Endothelial cell of umbilical vein (primary cell): Measurements from ENCODE around the gene MRPL27. TPM values are rescaled to one million over a fixed set of nuclear protein-coding genes. Genes with fewer than 3 reads are reported as not detected.

ENCODE experiments used
- BruUV-seq: library from RNA; stranded (reverse); fragments of 400-500 nt; replicated peaks from 2 replicates; lab custom pipeline; 2021; lab: Mats Ljungman, UMichigan
- CTCF ChIA-PET: fragments of 300-600, 350-600 bp; sonication (Branson Sonifier 250); formaldehyde crosslinking; loops from one replicate; lab custom pipeline; 2021; ENCODE audit warnings: antibody characterized with exemption, inconsistent platforms; lab: Charles Lee
- POLR2A ChIA-PET: fragments of 300-600, 350-600 bp; sonication (Branson Sonifier 250); formaldehyde crosslinking; loops from one replicate; lab custom pipeline; 2021; ENCODE audit warnings: antibody characterized with exemption, inconsistent platforms; lab: Charles Lee
- DNase-seq: peaks from one replicate; pipeline ENCODE4 v3.0.0-alpha.2; 2011; ENCODE audit warnings: low read depth, low spot score
- FAIRE-seq: peaks from 2 replicates; lab custom pipeline; 2011; peaks lifted over from hg19 to GRCh38; lab: Jason Lieb, UNC
- H2AFZ ChIP-seq: 2 replicates; pipeline ENCODE4 v1.6.0; 2012; ENCODE audit warnings: low read depth, low read length, control low read depth, inconsistent platforms
- H3K27ac ChIP-seq: 2 replicates; pipeline ENCODE4 v1.5.1; 2011; ENCODE audit warnings: low read depth, mild to moderate bottlenecking, control low read depth, low read length, moderate library complexity; ENCODE audit not compliant: insufficient read depth
- H3K27me3 ChIP-seq, 2 experiments: 2 replicates each; pipeline versions ENCODE4 v1.6.0 to v1.6.1; 2011; ENCODE audit warnings: low read length in 2 of 2, mixed read lengths in 1 of 2; ENCODE audit not compliant: control insufficient read depth in 2 of 2, insufficient read depth in 2 of 2
- H3K36me3 ChIP-seq, 2 experiments: 2 replicates in 1 of 2; 3 replicates in 1 of 2; pipeline ENCODE4 v1.5.1; 2011; ENCODE audit warnings: low read length in 2 of 2, mild to moderate bottlenecking in 1 of 2, moderate library complexity in 1 of 2; ENCODE audit not compliant: control insufficient read depth in 2 of 2, insufficient read depth in 2 of 2; ENCODE audit errors: extremely low read depth in 1 of 2
- H3K4me1 ChIP-seq: 3 replicates; pipeline ENCODE4 v1.5.1; 2011; ENCODE audit warnings: mild to moderate bottlenecking, low read length; ENCODE audit not compliant: control insufficient read depth, insufficient read depth; ENCODE audit errors: extremely low read depth
- H3K4me2 ChIP-seq: 2 replicates; pipeline ENCODE4 v1.6.1; 2011; ENCODE audit warnings: low read length, control low read depth, mixed read lengths; ENCODE audit not compliant: insufficient read depth
- H3K4me3 ChIP-seq, 3 experiments: fragments of 200-600 bp in 1 of 3; sonication (generic), shearing (Covaris generic) in 1 of 3; replicated peaks in 1 of 3; 2 replicates each; pipeline ENCODE4 v1.5.1; 2011 to 2016; ENCODE audit warnings: control low read depth in 3 of 3, low read length in 3 of 3, mild to moderate bottlenecking in 2 of 3, inconsistent platforms in 1 of 3, low read depth in 1 of 3, moderate library complexity in 1 of 3; ENCODE audit not compliant: insufficient read depth in 1 of 3
- H3K79me2 ChIP-seq: 2 replicates; pipeline ENCODE4 v1.6.0; 2012; ENCODE audit warnings: low read length, inconsistent platforms; ENCODE audit not compliant: control insufficient read depth, insufficient read depth
- H3K9ac ChIP-seq: replicated peaks from 2 replicates; pipeline ENCODE3; 2011; ENCODE audit warnings: low read length, control low read depth; ENCODE audit not compliant: insufficient read depth; ENCODE audit errors: extremely low read depth
- H3K9me1 ChIP-seq: replicated peaks from 3 replicates; pipeline ENCODE4 v1.6.0; 2011; ENCODE audit warnings: mild to moderate bottlenecking, low read length; ENCODE audit not compliant: control insufficient read depth, insufficient read depth; ENCODE audit errors: extremely low read depth
- H3K9me3 ChIP-seq: replicated peaks from 2 replicates; pipeline ENCODE4 v1.5.1; 2012; ENCODE audit warnings: low read length, inconsistent platforms; ENCODE audit not compliant: control insufficient read depth, insufficient read depth
- H4K20me1 ChIP-seq: replicated peaks from 2 replicates; pipeline ENCODE3; 2011; ENCODE audit warnings: mild to moderate bottlenecking, low read length; ENCODE audit not compliant: control insufficient read depth, insufficient read depth; ENCODE audit errors: extremely low read depth
- CTCF ChIP-seq, 2 donors: IDR thresholded peaks; 1 replicate in 1 of 2; 2 replicates in 1 of 2; pipeline ENCODE4 v1.5.1; 2011; ENCODE audit warnings: low read length in 2 of 2, mild to moderate bottlenecking in 2 of 2, moderate library complexity in 2 of 2, control low read depth in 1 of 2, inconsistent platforms in 1 of 2, low read depth in 1 of 2; ENCODE audit not compliant: insufficient read depth in 1 of 2; ENCODE audit errors: extremely low read depth in 1 of 2
- EZH2 ChIP-seq: IDR thresholded peaks from 2 replicates; pipeline ENCODE4 v1.6.1; 2012; ENCODE audit warnings: borderline replicate concordance, low read depth, mild to moderate bottlenecking, moderate library complexity, low read length, inconsistent platforms; ENCODE audit not compliant: severe bottlenecking
- FOS ChIP-seq: IDR thresholded peaks from 2 replicates; pipeline ENCODE4 v1.6.1; 2011; ENCODE audit warnings: mild to moderate bottlenecking, low read length, moderate library complexity, borderline replicate concordance; ENCODE audit not compliant: insufficient read depth
- GATA2 ChIP-seq: IDR thresholded peaks from 2 replicates; pipeline ENCODE4 v1.7.0; 2011; ENCODE audit warnings: low read depth, mild to moderate bottlenecking, moderate library complexity, mixed read lengths, low read length; ENCODE audit not compliant: insufficient read length, insufficient read depth
- JUN ChIP-seq: IDR thresholded peaks from 2 replicates; pipeline ENCODE4 v1.6.1; 2011; ENCODE audit warnings: borderline replicate concordance, low read depth; ENCODE audit not compliant: insufficient read length, insufficient read depth
- MAX ChIP-seq: IDR thresholded peaks from 2 replicates; pipeline ENCODE4 v1.6.1; 2011; ENCODE audit not compliant: insufficient read depth, insufficient read length
- MYC ChIP-seq: IDR thresholded peaks from one replicate; pipeline ENCODE4 v1.6.1; 2011; ENCODE audit warnings: mild to moderate bottlenecking, low read depth, low read length
- POLR2A ChIP-seq: IDR thresholded peaks from 2 replicates; pipeline ENCODE4 v1.6.1; 2012; ENCODE audit warnings: low read depth, mild to moderate bottlenecking, control low read depth, low read length
- POLR2AphosphoS5 ChIP-seq: IDR thresholded peaks from 2 replicates; pipeline ENCODE4 v1.6.1; 2012; ENCODE audit warnings: low read depth, mild to moderate bottlenecking, control low read depth, low read length, moderate library complexity; ENCODE audit not compliant: insufficient read depth
- dilution Hi-C: fragments of 300-500 bp; cut with MboI; formaldehyde crosslinking; loops from one replicate; pipeline ENCODE4 v1.15.0; 2019; ENCODE audit warnings: low sequenced_read_pairs; ENCODE audit not compliant: extremely low pct_ligation_motif_present
- intact Hi-C: fragments of 100-400 bp; cut with micrococcal nuclease; formaldehyde crosslinking; loops from one replicate; pipeline ENCODE4 v1.10.0; 2022
- polyA plus RNA-seq, 4 experiments: library from polyadenylated mRNA; depleted of rRNA in 3 of 4; stranded (reverse) in 3 of 4; unstranded in 1 of 4; fragments of >200 nt; gene quantifications; 2 replicates each; pipeline versions ENCODE4 v1.2.1 to v1.2.3, GENCODE V29; 2011 to 2012; ENCODE audit warnings: missing spikeins in 1 of 4
- total RNA-seq: library from RNA; stranded (reverse); gene quantifications from 2 replicates; pipeline ENCODE4 v1.2.3, GENCODE V29; 2021

The MRPL27 gene
- total and polyA plus RNA-seq, 2 donors (not counting 3 experiments of a cell fraction or from before 2014, with no cell fraction given) = 76.2 to 158 TPM

GRCh38 chr17:50338645-50339044, 34.3 kb downstream of the MRPL27 start:
- H4K20me1 ChIP-seq = no peaks in the 10 kb centered on the region
- POLR2A ChIA-PET = no interaction called here
- H3K27ac ChIP-seq = no peak overlapping the region
- DNase-seq = no peak
- dilution Hi-C loops = no loop called here
- no peak overlapping the region for H3K4me3 ChIP-seq
- no peaks in the 10 kb centered on the region for H3K9me3 ChIP-seq
- H2AFZ ChIP-seq = no peak overlapping the region
- no peak for TF ChIP-seq GATA2
- TF ChIP-seq MYC = no peak
- TF ChIP-seq POLR2A = no peak
- TF ChIP-seq JUN = no peak
- no peak for TF ChIP-seq MAX
- TF ChIP-seq CTCF (IDR thresholded peaks at IDR 0.05; ENCODE audit: extremely low read depth in 1 of 2, insufficient read depth in 1 of 2, low read depth in 1 of 2, low read length in 2 of 2) = no peak
- TF ChIP-seq FOS = no peak
- no peak for TF ChIP-seq EZH2
- no peak for TF ChIP-seq POLR2AphosphoS5
- no peak overlapping the region for H3K9ac ChIP-seq
- intact Hi-C loops = no loop called here
- H3K79me2 ChIP-seq = no peaks in the 10 kb centered on the region
- peaks cover 11 to 27% of the 10 kb centered on the region in 2 experiments for H3K27me3 ChIP-seq
- no peaks in the 10 kb centered on the region for H3K4me1 ChIP-seq
- no TSS peak for BruUV-seq
- H3K4me2 ChIP-seq = no peak overlapping the region
- no peaks in the 10 kb centered on the region for H3K36me3 ChIP-seq
- H3K9me1 ChIP-seq = no peaks in the 10 kb centered on the region
- FAIRE-seq = no peak
- CTCF ChIA-PET = interaction anchor here (0.9 to 1.3 kb wide), 2 partner anchors 23 to 169 kb away, joined by 3 to 4 read pairs; no protein-coding TSS in a partner anchor
